Activated T-cell treated with anti-CD3 and anti-CD28 coated beads, Interleukin-2, amount 50 U/mL, for 1 hour (primary cell): ENCODE measurements around the gene LTV1.

Experiments
- DNase-seq: peaks from one replicate; pipeline ENCODE4 v3.0.0-alpha.2; 2020

The LTV1 gene

DNA sequence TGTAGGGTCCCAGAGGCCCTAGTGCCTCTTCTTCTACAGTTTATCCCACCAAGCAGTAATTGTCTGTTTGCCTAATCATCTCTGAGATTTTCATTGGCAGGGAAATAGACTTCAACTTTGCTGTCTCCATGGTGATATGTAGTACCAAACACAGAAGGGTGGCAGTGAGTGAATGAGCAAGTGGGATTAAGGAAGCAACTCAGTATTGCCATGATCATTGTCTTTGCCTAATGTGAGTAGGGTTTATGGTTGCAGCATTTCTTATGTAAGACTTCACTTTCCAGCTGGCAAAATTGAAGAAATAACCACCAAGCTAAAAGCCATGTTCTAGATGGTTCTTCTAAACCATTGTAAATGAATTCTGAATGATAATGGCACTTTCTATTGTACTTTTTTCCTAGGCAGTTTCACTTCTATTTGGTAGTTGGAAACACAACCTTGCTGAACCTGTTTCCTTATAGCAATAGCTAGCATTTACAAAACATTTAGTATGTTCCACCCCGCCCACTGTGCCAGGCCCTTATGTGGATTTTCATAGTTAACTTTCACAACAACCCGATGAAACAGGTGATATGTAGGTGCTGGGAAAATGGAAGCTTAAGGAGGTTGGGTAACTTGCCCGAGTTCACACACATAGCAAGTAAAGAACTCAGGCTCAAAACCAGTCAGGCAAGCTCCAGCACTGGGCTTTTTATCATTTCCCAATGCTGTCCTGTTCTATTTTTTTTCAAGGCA lies 53.2 kb downstream of the LTV1 start:
- no peak for DNase-seq

DNA sequence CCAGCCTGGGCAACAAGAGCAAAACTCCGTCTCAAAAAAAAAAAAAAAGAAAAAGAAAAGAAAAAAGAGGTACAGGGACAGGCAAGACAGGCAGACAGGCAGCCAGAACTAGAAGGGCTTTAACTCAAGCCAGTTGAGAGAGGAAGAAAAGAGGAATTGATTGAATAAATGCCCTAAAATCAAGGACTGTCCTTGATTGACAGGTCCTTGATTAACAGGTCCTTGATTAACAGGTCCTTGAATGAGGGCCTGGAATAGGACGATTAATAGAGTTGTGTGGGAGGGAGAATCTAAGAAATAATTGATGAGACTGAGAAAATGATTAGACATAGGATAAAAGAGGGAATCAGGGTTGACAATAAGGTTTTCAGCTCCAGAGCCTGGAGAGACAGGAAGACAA lies 57.2 kb downstream of the LTV1 start:
- DNase-seq: no peak

DNA sequence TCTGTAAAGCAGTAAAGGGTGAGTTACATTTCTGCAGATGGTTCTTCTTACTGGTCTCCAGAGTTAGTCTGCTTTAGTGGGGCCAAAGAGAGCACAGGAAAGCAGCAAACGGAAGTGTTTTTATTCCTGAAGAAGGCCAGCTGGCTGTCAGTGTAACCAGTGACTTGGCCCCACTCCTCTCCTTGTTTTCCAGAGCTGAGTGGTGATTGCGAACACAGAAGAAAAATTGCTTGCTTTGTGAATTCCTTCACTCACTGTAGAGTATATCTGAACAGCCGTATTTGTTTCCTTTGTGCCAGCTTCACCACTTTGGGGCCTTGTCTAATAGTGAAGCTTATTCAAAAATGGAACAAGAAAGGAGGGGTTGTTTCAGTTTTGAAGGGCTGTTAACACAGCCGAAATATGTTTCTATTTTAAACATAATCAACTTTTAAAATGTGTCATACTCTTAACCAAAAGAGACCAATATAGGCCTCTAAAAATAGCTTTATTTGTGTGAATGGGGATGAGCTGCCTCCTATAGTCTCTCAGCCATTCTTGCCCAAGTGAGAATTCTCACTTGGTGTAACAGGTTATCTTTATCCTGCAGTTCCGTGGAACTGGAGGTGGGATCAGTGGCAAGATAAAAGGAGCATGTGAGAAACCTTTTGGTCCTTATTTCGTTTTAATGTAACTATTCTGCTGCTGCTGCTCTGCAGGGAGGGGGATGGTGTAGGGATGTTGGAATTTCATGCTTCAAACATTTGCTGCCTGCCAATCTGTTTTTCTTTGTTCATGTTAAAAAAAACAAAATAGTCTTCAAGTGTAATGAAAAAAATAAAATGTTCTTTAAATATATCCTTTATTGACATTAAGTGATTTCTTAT lies 59.0 kb downstream of the LTV1 start:
- no peak for DNase-seq

DNA sequence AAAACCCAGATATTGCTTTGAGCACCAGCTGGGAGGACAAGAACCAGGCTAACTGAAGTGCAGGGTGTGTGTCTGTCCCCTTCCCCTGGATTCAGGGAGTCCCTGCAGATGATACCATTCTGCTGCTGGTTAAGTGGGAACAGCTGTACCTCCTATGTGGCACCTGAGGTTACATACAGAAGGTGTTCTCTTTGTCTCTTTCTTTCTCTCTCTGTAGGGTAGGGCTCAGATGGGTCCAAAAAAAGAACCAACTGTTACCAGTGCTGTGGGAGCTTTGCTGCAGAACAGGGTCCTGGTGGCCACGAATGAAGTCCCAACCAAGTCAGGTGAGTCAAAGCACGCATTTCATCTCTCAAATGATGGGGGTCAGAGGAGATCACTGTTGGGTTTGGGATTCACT lies 59.7 kb downstream of the LTV1 start:
- no peak for DNase-seq

DNA sequence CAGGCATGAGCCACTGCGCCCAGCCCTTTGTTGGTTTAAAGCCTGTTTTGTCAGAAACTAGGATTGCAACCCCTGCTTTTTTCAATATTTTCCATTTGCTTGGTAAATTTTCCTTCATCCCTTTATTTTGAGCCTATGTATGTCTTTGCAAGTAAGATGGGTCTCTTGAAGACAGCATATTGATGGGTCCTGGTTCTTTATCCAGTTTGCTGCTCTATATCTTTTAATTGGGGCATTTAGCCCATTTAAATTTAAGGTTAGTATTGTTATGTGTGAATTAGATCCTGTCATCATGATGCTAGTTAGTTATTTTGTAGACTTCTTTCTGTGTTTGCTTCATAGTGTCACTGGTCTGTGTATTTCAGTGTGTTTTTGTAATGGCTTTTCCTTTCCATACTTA lies 67.9 kb downstream of the LTV1 start:
- no peak for DNase-seq

DNA sequence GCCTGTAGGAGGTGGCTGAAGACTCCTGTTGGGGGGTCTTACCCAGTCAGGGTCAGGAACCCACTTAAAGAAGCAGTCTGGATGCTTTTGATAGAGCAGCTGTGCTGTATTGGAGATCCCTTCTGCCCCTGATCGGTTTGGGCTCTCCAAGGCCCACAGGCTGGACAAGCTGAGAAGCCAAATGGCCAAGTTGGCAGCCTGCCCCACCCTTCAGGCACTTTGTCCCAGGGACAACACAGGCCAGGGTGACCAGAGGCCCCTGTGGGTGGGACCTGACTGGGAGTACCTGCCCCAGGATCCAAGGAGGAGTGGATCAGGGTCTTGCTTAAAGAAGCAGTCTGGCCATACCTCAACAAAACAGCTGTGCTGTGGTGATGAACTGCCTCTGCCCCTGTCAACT lies 69.5 kb downstream of the LTV1 start:
- DNase-seq: no peak
